Stimulated activated naive CD8-positive, alpha-beta T cell treated with anti-CD3 and anti-CD28 coated beads, Interleukin-15, amount 100 ng/mL, for 72 hours (primary cell): Measurements from ENCODE around the gene ABR.
"Not testable (repeated sequence)": the region's sequence is repeated elsewhere in the genome, so short reads cannot be mapped to it uniquely, and the experiment has no call there.

Experiments
- ATAC-seq: fragments of 150-1000 bp; cut with Tn5 transposase; 2 replicates; pipeline ENCODE4 v1.10.0; 2021; ENCODE audit warnings: mild to moderate bottlenecking, moderate library complexity
- DNase-seq, 2 donors: peaks; one replicate each; pipeline ENCODE4 v3.0.0; 2021 to 2022
- H3K27ac Mint-ChIP-seq, 2 donors: one replicate each; pipeline ENCODE4 v1.8.0; 2022; ENCODE audit warnings: mild to moderate bottlenecking in 2 of 2, mixed read lengths in 2 of 2, moderate library complexity in 2 of 2
- H3K27me3 Mint-ChIP-seq: one replicate; pipeline ENCODE4 v1.8.0; 2022; ENCODE audit warnings: mixed read lengths
- H3K4me1 Mint-ChIP-seq: one replicate; pipeline ENCODE4 v1.8.0; 2022; ENCODE audit warnings: mild to moderate bottlenecking, mixed read lengths
- H3K4me3 Mint-ChIP-seq, 2 donors: one replicate each; pipeline ENCODE4 v1.8.0; 2022; ENCODE audit warnings: mild to moderate bottlenecking in 2 of 2, mixed read lengths in 2 of 2, moderate library complexity in 1 of 2
- H3K9me3 Mint-ChIP-seq, 2 donors: one replicate each; pipeline ENCODE4 v1.8.0; 2022; ENCODE audit warnings: mixed read lengths in 2 of 2

ABR gene

DNA sequence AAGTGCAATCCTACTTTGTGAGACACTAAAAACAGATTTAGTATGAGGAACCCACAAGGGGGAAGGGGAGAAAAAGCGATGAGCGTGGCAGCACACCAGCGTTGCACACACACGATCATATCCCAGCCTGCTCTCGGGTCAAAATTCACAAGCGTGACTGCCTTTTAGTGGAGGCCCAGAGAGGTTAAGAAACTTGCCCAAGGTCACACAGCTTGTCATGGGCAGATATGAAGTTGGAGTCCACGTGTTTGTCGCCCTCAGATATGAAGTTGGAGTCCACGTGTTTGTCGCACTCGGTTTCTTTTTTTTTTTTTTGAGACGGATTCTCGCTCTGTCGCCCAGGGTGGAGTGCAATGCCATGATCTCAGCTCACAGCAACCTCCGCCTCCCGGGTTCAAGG is 124.5 kb downstream of the ABR start:
- Mint-ChIP-seq H3K4me3 (no peak overlapping the region), H3K4me1 (peaks cover 6% of the 10 kb centered on the region), H3K27ac (no peak overlapping the region)

DNA sequence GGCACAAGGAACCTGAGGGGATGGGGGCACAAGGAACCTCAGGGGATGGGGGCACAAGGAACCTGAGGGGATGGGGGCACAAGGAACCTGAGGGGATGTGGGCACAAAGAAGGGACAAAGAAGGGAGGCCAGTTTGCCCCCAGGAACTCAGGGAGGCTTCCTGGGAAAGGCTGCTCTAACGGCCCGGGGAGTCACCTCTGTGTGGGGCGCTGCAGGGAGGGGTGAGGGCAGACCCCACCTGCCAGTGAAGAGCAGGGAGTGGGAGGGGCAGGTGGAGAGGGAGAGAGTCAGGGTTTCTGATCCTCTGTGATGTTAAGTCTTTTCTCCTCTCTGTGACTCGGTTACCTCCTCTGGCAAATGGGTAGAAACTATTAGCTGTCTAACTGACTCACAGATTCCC is 125.1 kb downstream of the ABR start:
- H3K27me3 Mint-ChIP-seq = no peaks in the 10 kb centered on the region
- ATAC-seq (no peak), DNase-seq (no peak)
- H3K27ac Mint-ChIP-seq = no peak overlapping the region
- H3K4me3 Mint-ChIP-seq = no peak overlapping the region
- peaks cover 6% of the 10 kb centered on the region for H3K4me1 Mint-ChIP-seq
- no peaks in the 10 kb centered on the region for H3K9me3 Mint-ChIP-seq

More for the DNA sequence above, 124.5 kb downstream of the ABR start:
- Mint-ChIP-seq H3K27me3 (no peaks in the 10 kb centered on the region), H3K9me3 (no peaks in the 10 kb centered on the region)
- ATAC-seq = no peak
- no peak for DNase-seq

DNA sequence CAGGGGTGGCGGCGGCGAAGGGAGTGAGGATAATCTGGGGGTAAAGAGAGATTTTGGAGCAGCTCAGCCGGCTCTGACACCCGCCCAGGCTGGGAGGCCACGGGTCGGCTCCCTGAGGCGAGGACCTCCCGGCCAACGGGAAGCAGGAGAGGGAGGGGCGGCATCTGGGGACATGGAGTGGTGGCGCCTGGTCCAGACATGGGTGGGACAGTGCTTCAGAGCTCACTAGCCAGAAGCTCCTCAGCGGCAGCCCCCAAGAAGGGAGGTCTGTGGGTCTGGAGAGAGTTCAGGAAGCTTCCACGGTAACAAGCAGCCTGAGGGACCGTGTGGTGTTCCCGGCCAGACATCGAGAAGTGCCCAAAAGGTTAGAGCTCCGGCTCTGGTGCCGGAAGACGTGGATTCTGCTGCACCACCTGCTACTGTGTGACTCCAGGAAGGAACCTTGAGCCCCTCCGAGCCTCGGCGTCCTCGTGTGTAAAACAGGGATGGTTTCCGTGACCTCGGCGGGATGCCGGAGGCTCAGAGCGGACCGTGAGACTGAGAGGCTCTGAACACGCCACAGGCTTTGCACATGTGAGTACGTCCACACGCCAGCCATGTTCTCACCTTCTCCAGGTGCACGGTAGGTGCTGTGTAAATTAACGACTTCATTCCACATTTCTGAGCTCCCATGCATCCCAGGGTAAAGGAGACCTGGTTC is 126.0 kb downstream of the ABR start:
- Mint-ChIP-seq H3K27me3 (no peaks in the 10 kb centered on the region), H3K4me1 (peaks cover 6% of the 10 kb centered on the region), H3K4me3 (no peak overlapping the region), H3K9me3 (no peaks in the 10 kb centered on the region), H3K27ac (peak overlapping the region in 1 of 2 donors; percentile 12)
- DNase-seq (no peak), ATAC-seq (no peak)

DNA sequence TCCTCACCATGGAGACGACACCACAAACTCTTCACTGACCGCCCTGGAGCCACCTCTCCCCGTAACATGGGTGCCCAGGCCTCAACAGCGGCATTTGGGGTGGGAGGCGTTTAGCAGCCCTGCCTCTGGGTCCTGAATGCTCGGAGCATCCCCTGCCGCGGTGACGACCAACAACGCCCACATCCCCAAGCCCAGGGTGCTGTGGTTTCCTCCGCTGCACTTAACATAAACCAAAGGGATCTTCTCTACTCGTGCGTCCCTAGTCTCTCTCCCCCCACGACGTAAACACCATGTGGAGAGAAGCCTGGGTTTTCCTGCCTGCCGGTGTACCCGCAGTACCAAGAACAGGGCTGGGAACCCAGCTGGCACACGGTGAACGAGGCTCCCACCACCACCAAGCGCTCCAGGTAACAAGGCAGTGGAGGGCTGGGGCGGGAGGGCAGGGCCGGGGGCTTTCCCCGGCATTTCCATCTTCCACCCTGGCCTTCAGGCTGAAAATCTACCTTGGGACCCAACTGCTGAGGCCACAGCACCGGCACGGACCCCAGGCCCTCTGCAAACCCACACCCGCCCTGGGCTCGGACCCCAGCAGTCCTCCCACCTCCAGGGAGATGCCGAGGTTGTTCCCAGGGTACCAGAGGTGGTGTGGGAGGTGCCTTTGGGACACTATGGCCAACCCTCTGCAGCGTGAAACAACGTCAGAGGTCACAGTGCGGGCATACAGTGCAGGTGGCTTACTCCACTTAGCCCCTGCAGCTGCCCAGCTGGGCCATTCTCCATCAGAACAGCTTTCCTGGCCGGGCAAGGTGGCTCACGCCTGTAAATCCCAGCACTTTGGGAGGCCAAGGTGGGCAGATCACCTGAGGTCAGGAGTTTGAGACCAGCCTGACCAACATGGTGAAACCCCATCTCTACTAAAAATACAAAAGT is 128.5 kb downstream of the ABR start:
- Mint-ChIP-seq H3K27me3 (no peaks in the 10 kb centered on the region), H3K4me1 (peaks cover 6% of the 10 kb centered on the region), H3K4me3 (peak overlapping the region in 1 of 2 donors; percentile 31), H3K9me3 (no peaks in the 10 kb centered on the region), H3K27ac (peak overlapping the region in 1 of 2 donors; percentile 34)
- DNase-seq = no peak
- ATAC-seq = no peak

DNA sequence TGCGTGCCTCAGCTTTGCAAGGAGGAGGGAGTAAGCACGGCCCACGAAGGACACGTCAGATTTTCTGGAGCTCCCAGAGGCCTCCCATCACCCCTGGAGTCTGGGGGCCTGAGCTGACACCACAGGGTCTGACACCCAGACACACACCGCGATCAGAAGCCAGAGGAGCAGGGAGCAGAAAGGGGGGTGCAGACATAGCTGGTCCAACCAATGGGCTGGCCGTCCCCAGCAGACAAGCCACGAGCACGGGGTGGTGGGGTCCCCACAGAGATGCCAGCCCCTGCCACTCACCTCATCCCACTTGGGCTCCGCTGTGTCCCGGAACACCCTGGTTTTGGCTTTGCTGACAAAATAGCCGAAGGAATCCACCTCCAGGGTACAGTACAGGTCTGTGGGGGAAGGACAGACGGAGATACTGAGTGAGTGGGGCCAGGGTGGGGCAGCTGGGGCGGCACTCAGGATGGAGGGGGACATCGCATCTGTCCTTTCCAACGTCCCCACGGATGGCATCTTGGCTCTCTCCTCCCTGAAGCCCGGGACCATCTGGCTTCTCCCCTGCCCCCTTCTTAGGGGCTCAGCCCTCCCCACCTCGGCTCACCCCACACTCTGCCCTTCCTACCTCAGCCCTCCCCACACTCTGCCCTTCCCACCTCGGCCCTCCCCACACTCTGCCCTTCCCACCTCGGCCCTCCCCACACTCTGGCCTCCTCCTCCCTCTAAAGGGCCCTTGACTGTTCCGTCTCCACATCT is 129.4 kb downstream of the ABR start:
- Mint-ChIP-seq H3K27me3 (no peaks in the 10 kb centered on the region), H3K9me3 (no peaks in the 10 kb centered on the region), H3K4me1 (peaks cover 6% of the 10 kb centered on the region), H3K4me3 (peak overlapping the region in 1 of 2 donors; percentile 31), H3K27ac (no peak overlapping the region)
- DNase-seq (no peak), ATAC-seq (peak; percentile 36)

DNA sequence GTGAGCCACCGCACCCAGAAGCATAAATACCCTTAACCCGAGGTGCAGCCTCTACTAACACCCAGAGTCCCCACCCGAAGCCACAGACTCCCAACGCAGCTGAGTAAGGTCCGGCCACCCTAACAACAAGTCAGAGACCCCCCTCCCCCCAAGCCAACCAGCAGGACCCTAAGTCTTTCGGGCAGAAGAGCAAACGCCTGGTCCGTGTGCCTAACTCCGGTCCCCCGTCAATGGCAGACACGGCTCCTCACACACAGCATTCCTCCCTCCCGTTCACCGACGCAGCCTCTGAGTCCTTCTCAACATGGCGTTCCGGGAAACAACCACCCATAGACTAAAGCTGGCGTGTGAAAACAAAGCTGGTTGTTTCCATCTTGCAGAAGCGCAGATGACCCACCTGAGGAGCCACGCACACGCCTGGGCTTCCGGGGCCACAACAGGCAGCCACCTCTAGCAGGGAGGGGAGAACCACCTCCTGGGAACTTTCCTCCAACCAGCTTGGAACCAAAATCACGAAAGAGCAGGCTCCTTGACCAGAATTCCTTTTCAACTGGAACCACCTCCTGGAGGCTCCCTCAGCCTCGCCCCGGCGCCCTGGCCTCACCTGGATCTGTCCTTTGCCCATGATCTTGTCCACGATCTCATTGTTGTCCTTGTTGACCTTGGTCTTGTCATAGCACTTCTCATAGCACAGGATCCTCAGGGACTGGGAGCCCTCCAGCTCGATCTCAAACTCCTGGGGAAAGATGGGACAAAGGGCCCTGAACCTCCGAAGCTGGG is 130.1 kb downstream of the ABR start:
- DNase-seq (no peak), ATAC-seq (no peak)
- Mint-ChIP-seq H3K4me1 (peaks cover 6% of the 10 kb centered on the region), H3K9me3 (no peaks in the 10 kb centered on the region), H3K4me3 (no peak overlapping the region), H3K27ac (no peak overlapping the region), H3K27me3 (no peaks in the 10 kb centered on the region)

DNA sequence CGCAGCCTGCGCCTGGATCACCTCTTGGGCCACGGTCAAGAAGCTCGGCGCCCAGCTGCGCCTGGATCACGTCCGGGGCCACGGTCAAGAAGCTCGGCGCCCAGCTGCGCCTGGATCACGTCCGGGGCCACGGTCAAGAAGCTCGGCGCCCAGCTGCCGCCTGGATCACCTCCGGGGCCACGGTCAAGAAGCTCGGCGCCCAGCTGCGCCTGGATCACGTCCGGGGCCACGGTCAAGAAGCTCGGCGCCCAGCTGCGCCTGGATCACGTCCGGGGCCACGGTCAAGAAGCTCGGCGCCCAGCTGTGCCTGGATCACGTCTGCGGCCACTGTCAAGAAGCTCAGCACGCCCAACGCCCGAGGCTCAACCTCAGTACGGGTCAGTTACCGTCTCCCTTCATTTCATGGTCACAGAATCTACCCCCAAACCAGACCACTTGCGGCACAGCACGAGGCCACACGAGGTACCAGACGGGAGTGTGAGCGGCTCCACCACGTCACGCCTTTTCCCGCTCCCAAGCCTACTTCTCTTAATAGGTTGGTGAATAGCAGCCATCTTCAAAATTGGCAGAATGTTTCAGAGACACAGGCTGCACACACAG is 131.2 kb downstream of the ABR start:
- not testable (repeated sequence) for H3K4me3 Mint-ChIP-seq, DNase-seq, ATAC-seq, H3K9me3 Mint-ChIP-seq, H3K4me1 Mint-ChIP-seq, H3K27me3 Mint-ChIP-seq
- H3K27ac Mint-ChIP-seq = peak overlapping the region in 1 of 2 donors; percentile 63

DNA sequence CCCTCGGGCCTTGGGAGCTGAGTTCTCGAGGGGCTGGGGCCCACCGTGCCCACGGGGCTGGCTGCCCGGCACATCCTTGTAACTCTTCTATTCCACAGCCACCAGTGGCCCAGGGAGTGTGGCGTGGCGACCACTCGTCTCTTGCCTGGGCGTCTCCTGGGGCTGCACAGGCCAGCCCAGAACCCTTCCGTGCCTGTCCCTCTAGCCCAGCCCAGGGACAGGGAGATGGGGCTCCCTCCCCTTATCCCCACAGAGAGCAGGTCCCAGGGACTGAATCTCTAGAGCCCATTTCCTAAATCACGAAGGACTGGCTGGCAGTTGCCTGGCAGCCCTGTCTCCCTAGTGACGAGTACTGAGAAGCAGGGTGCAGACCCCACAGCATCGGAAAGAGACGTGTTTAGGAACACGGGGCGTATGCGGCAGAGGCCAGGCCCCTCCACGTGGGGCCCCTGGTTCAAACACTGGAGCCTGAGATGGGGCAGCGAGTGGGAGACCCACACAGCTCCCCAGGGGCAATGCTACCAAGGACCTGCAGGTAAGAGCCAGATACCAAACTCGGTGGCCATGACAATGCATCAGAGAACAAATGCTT is 131.8 kb downstream of the ABR start:
- Mint-ChIP-seq H3K9me3 (no peaks in the 10 kb centered on the region), H3K27me3 (no peaks in the 10 kb centered on the region), H3K4me3 (no peak overlapping the region), H3K27ac (no peak overlapping the region), H3K4me1 (peaks cover 6% of the 10 kb centered on the region)
- peak; percentile 11 for ATAC-seq
- no peak for DNase-seq

DNA sequence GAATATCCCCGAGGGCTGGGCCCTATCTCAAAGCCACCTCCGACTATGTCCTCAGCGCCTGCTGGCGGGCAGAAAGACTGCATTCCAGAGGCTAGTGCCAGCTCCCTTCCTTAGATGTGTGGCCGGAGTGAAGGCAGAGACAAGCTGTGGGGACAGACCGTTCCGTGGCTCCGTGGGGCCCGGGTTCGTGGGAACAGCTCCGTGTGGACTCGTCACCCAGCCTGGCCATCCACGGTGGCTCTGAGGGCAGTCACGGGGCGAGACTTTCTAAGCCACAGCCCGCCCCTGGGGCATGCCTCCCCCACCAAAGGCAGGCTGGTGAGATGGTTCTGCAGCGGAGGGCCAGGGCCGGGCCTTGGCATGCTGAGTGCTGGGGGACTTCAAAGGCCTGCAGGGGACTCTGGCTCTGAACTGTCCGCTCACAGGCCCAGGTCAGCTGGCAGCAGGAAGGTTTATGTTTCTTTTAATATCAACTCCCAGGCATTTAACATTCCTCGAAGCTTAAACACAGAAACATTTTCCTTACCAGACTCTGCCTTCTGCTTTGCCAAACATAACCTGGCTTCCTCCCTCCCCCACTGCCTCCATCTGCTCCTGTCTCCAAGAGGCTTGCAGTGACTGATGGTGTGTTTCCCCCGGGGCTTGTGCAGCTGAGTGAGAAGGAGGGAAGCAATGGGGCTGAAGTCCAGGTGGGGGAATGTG is 132.5 kb downstream of the ABR start:
- DNase-seq (no peak), ATAC-seq (no peak)
- no peaks in the 10 kb centered on the region for H3K27me3 Mint-ChIP-seq
- no peak overlapping the region for H3K4me3 Mint-ChIP-seq
- no peaks in the 10 kb centered on the region for H3K9me3 Mint-ChIP-seq
- peak overlapping the region in 1 of 2 donors; percentile 54 for H3K27ac Mint-ChIP-seq
- peaks cover 6% of the 10 kb centered on the region for H3K4me1 Mint-ChIP-seq

DNA sequence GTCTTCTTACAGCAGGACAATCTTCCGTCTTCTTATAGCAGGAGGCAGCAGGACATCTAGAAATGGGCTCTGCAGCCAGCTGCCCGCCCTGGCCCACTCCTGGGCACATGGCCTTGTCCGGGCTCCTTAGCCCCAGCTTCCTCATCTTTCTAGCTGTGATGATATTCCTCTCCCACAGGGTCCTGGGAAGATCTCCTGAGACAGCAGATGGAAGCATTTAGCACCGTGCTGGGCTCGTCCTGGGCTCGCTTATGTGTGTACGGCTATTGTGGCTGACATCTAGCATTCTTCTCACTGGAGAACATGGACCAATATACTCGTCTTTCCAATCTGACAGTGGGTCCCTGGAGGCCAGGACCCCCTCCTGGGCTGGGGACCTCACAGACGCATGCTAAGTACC is 134.3 kb downstream of the ABR start:
- Mint-ChIP-seq H3K4me1 (no peaks in the 10 kb centered on the region), H3K4me3 (no peak overlapping the region), H3K27me3 (no peaks in the 10 kb centered on the region), H3K27ac (peak overlapping the region in 1 of 2 donors; percentile 50), H3K9me3 (no peaks in the 10 kb centered on the region)
- DNase-seq = no peak
- ATAC-seq = no peak

DNA sequence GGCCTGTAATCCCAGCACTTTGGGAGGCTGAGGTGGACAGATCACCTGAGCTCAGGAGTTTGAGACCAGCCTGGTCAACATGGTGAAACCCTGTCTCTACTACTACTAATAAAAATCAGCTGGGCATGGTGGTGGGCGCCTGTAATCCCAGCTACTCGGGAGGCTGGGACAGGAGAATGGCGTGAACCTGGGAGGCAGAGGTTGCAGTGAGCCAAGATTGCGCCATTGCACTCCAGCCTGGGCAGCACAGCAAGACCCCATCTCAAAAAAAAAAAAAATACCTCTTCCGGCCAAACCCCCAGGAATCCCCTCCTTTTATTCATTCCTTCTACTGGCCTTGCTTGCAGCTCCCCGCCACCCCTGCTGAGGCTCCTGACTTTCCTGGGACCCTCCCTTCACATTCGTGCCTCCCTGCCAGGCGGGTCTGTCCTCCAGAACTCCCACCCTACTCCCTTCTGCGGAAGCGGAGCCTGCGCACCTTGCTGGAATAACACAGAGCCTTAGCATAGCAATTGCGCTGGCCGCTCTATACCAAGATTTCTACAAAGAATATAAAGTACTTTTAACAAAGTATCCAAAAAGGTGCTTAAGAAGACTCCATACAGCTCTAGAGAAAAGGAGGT is 135.3 kb downstream of the ABR start:
- not testable (repeated sequence) for H3K27me3 Mint-ChIP-seq, H3K9me3 Mint-ChIP-seq, ATAC-seq, DNase-seq, H3K4me1 Mint-ChIP-seq, H3K4me3 Mint-ChIP-seq, H3K27ac Mint-ChIP-seq

DNA sequence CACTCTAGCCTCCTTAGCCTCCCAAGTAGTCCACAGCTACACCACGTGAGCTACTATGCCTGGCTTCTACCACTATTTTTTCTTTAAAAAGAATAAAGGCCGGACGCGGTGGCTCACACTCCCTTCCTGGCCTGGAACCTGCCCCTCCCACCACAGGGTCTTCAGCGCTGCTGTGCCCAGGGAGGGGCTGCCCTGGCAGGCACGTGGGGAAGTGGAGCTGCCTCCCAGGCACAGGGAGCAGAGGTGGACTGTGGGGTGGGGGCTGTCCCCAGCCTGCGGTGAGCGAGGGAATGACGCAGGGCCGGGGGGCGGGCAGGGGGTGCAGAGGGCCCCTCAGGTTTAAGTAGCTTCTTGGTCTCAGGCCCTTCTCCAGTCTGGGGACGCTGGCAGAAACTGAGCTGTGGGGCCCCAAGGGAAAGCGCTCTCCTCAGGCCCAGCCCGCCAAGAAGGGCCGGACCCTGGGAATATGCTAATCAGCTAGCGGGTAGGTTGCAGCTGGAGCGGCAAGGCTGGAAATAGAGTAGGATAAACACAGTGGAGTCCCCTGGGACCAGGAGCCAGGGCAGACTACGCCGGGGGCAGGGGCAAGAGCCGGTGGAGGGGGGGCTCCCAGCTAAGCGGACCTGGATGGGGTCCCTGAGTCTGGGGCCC is 136.1 kb downstream of the ABR start:
- no peaks in the 10 kb centered on the region for H3K9me3 Mint-ChIP-seq
- H3K4me3 Mint-ChIP-seq = no peak overlapping the region
- no peaks in the 10 kb centered on the region for H3K27me3 Mint-ChIP-seq
- H3K27ac Mint-ChIP-seq = no peak overlapping the region
- ATAC-seq (no peak), DNase-seq (no peak)
- H3K4me1 Mint-ChIP-seq = no peaks in the 10 kb centered on the region

DNA sequence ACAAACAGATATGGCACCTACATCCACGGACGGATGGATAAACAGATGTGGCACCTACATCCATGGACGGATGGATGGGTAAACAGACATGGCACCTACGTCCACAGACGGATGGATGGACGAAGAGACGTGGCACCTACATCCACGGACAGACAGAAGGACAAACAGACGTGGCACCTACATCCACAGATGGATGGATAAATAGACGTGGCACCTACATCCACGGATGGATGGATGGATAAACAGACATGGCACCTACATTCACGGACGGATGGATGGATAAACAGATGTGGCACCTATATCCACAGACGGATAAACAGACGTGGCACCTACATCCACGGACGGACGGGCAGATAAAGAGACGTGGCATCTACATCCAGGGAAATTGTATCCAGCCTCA is 137.3 kb downstream of the ABR start:
- ATAC-seq = no peak
- Mint-ChIP-seq H3K27me3 (no peaks in the 10 kb centered on the region), H3K9me3 (no peaks in the 10 kb centered on the region), H3K27ac (no peak overlapping the region), H3K4me1 (no peaks in the 10 kb centered on the region), H3K4me3 (no peak overlapping the region)
- DNase-seq = no peak
